ENCODE results near the gene IER5L. TPM values are rescaled to one million over a fixed set of nuclear protein-coding genes. Genes with fewer than 3 reads are reported as not detected.

The IER5L gene
- total and polyA plus RNA-seq, 9 of the 15 experiments (the other 6 are each of a cell fraction or from before 2014, with no cell fraction given) = 0.14 to 11.9 (median 0.52) TPM

DNA sequence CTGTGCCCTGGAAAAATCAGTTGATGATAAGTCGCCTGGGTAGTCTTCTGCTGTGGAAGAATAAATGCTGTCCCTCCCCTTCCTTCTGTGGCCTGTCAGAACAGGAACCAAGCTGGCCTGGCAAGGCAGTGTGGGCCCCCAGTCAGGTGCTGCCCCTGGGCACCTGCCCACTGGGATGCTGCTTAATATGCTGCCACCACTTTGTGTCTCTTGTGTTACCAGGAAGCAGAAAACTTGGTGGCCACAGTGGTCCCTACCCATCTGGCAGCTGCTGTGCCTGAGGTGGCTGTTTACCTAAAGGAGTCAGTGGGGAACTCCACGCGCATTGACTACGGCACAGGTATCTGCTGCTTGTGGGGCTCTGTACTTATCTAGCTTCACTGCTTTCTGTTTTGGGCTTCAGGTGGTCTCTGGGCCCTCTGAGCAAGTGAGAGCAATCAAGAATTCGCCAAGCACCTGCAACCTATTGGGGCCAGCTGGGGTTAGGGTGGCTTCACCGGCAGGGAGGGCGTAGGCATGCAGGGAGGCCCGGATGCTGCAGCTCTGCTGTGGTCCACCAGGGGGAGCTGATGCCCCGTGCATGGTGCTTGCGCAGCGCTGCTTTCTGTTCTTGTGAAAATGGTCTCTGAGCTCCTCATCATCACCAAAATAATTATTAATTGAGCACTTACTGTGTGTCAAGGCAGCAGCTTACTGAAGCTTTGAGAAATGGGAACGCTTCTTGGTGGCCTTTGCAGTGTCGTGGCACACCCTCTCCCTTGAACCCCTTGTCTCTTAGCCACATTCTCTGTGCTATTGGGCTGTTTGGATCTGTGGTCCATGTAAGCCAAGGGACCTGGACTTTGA is 46.5 kb downstream of the IER5L start (continued):
- TF ChIP-seq ZNF124 (CRISPR knock-in tag; IDR thresholded peaks at IDR 0.05) = no peak
- TF ChIP-seq ZNF175 (CRISPR knock-in tag; IDR thresholded peaks at IDR 0.05; ENCODE audit: low read depth) = no peak
- TF ChIP-seq ZNF282 (CRISPR knock-in tag; IDR thresholded peaks at IDR 0.05) = no peak
- TF ChIP-seq HDAC6 (IDR thresholded peaks at IDR 0.05; ENCODE audit: low read depth, low read length) = no peak
- peak in 2 of 3 experiments; percentile 20 to 28 for TF ChIP-seq YY1 (IDR thresholded peaks at IDR 0.05; ENCODE audit: borderline replicate concordance in 1 of 3, control insufficient read depth in 1 of 3, extremely low read depth in 1 of 3, insufficient read depth in 3 of 3, insufficient read length in 1 of 3, insufficient replicate concordance in 2 of 3, low read depth in 1 of 3, low read length in 2 of 3)
- TF ChIP-seq, protein P1, sequence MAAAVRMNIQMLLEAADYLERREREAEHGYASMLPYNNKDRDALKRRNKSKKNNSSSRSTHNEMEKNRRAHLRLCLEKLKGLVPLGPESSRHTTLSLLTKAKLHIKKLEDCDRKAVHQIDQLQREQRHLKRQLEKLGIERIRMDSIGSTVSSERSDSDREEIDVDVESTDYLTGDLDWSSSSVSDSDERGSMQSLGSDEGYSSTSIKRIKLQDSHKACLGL (CRISPR knock-in tag; IDR thresholded peaks at IDR 0.05; ENCODE audit: borderline replicate concordance, poor library complexity, severe bottlenecking) = no peak
- TF ChIP-seq FOXA1 (IDR thresholded peaks at IDR 0.05; ENCODE audit: borderline replicate concordance) = no peak
- TF ChIP-seq, protein P2, sequence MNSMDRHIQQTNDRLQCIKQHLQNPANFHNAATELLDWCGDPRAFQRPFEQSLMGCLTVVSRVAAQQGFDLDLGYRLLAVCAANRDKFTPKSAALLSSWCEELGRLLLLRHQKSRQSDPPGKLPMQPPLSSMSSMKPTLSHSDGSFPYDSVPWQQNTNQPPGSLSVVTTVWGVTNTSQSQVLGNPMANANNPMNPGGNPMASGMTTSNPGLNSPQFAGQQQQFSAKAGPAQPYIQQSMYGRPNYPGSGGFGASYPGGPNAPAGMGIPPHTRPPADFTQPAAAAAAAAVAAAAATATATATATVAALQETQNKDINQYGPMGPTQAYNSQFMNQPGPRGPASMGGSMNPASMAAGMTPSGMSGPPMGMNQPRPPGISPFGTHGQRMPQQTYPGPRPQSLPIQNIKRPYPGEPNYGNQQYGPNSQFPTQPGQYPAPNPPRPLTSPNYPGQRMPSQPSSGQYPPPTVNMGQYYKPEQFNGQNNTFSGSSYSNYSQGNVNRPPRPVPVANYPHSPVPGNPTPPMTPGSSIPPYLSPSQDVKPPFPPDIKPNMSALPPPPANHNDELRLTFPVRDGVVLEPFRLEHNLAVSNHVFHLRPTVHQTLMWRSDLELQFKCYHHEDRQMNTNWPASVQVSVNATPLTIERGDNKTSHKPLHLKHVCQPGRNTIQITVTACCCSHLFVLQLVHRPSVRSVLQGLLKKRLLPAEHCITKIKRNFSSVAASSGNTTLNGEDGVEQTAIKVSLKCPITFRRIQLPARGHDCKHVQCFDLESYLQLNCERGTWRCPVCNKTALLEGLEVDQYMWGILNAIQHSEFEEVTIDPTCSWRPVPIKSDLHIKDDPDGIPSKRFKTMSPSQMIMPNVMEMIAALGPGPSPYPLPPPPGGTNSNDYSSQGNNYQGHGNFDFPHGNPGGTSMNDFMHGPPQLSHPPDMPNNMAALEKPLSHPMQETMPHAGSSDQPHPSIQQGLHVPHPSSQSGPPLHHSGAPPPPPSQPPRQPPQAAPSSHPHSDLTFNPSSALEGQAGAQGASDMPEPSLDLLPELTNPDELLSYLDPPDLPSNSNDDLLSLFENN (IDR thresholded peaks at IDR 0.05; ENCODE audit: low read depth in 2 of 2, low read length in 2 of 2) = no peak
- no peak for TF ChIP-seq ZKSCAN8 (CRISPR knock-in tag; IDR thresholded peaks at IDR 0.05)
- TF ChIP-seq ZBTB7A (IDR thresholded peaks at IDR 0.05; ENCODE audit: borderline replicate concordance, control insufficient read depth, low read depth, low read length) = no peak
- TF ChIP-seq HLTF (IDR thresholded peaks at IDR 0.05) = no peak
- no peak for TF ChIP-seq HNRNPUL1 (IDR thresholded peaks at IDR 0.05; ENCODE audit: low read length)
- TF ChIP-seq, protein P3, sequence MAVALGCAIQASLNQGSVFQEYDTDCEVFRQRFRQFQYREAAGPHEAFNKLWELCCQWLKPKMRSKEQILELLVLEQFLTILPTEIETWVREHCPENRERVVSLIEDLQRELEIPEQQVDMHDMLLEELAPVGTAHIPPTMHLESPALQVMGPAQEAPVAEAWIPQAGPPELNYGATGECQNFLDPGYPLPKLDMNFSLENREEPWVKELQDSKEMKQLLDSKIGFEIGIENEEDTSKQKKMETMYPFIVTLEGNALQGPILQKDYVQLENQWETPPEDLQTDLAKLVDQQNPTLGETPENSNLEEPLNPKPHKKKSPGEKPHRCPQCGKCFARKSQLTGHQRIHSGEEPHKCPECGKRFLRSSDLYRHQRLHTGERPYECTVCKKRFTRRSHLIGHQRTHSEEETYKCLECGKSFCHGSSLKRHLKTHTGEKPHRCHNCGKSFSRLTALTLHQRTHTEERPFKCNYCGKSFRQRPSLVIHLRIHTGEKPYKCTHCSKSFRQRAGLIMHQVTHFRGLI (CRISPR knock-in tag; IDR thresholded peaks at IDR 0.05) = no peak
- TF ChIP-seq GATA2 (CRISPR knock-in tag; IDR thresholded peaks at IDR 0.05) = no peak
- TF ChIP-seq, protein P4, sequence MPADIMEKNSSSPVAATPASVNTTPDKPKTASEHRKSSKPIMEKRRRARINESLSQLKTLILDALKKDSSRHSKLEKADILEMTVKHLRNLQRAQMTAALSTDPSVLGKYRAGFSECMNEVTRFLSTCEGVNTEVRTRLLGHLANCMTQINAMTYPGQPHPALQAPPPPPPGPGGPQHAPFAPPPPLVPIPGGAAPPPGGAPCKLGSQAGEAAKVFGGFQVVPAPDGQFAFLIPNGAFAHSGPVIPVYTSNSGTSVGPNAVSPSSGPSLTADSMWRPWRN (IDR thresholded peaks at IDR 0.05; ENCODE audit: low read depth) = no peak
- no peak for TF ChIP-seq GABPB2 (CRISPR knock-in tag; conservative IDR thresholded peaks at IDR 0.05)
- TF ChIP-seq GTF2F1 (IDR thresholded peaks at IDR 0.05; ENCODE audit: low read depth, low read length) = 0 out of 2 replicates have a peak, but pooled peaks have one; percentile 47
- no peak for TF ChIP-seq SREBF2 (CRISPR knock-in tag; IDR thresholded peaks at IDR 0.05)

Measured in K562 (cell line).